Measurements from ENCODE around the gene CAMTA1. TPM values are rescaled to one million over a fixed set of nuclear protein-coding genes. Genes with fewer than 3 reads are reported as not detected.

The CAMTA1 gene
- total RNA-seq, 2 experiments from 2014 or later = 43.9 to 73.3 TPM

DNA sequence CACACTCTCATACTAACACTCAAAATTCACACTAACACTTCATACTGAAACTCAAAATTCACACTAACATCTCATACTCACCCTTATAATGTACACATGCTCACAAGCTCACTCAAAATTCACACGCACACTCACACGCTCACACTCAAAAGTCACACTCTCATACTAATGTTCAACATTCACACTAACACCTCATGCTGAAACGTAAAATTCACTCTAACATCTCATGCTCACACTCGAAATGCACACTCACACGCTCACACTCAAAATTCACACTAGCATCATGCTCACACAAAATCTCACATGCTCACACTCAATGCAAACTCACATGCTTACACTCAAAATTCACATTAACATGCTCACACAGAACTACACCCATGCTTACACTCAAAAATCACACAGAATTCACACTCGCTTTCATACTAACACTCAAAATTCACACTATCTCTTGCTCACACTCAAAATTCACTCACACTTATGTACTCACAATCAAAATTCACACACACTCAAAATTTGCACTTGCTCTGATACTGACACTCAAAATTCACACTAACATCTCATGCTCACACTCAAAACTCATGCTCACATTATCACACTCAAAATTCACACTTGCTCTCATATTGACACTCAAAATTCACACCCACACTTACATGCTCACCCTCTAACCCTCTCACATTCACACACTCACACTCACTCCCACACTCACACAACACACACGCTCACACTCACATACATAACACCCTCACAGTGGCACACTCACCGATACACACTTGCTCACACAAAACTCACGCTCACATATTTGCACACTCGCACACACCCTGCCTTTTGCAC is 721.4 kb downstream of the CAMTA1 start:
- no peak overlapping the region for H2AFZ ChIP-seq (ENCODE audit: low read length)
- ChIA-PET CTCF (ENCODE audit: unreplicated experiment) (no interaction called here), POLR2A (no interaction called here)
- H3K79me2 ChIP-seq (ENCODE audit: insufficient read depth, low read depth, low read length) = no peaks in the 10 kb centered on the region
- no peaks in the 10 kb centered on the region for H3K36me3 ChIP-seq (ENCODE audit: insufficient read depth, low read length)
- DNase-seq (ENCODE audit: low spot score) = no peak
- H4K20me1 ChIP-seq (ENCODE audit: insufficient read depth, low read length) = no peaks in the 10 kb centered on the region
- intact Hi-C loops (cut with micrococcal nuclease; ENCODE audit: unreplicated experiment) = no loop called here
- H3K4me2 ChIP-seq (ENCODE audit: low read length) = no peak overlapping the region
- no peak overlapping the region for H3K27ac ChIP-seq (ENCODE audit: low read depth, low read length, poor library complexity, severe bottlenecking)
- BruUV-seq (replicated peaks) = no TSS peak
- H3K4me3 ChIP-seq (ENCODE audit: low read depth, low read length, poor library complexity, severe bottlenecking) = no peak overlapping the region
- H3K9me2 ChIP-seq (ENCODE audit: insufficient read depth, low read length) = no peaks in the 10 kb centered on the region
- H3K4me1 ChIP-seq (ENCODE audit: insufficient read depth, low read length, poor library complexity, severe bottlenecking) = no peaks in the 10 kb centered on the region
- no peaks in the 10 kb centered on the region for H3K9me3 ChIP-seq (ENCODE audit: low read length)
- TF ChIP-seq, protein P1, sequence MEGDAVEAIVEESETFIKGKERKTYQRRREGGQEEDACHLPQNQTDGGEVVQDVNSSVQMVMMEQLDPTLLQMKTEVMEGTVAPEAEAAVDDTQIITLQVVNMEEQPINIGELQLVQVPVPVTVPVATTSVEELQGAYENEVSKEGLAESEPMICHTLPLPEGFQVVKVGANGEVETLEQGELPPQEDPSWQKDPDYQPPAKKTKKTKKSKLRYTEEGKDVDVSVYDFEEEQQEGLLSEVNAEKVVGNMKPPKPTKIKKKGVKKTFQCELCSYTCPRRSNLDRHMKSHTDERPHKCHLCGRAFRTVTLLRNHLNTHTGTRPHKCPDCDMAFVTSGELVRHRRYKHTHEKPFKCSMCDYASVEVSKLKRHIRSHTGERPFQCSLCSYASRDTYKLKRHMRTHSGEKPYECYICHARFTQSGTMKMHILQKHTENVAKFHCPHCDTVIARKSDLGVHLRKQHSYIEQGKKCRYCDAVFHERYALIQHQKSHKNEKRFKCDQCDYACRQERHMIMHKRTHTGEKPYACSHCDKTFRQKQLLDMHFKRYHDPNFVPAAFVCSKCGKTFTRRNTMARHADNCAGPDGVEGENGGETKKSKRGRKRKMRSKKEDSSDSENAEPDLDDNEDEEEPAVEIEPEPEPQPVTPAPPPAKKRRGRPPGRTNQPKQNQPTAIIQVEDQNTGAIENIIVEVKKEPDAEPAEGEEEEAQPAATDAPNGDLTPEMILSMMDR (conservative IDR thresholded peaks at IDR 0.05; ENCODE audit: low read length) = no peak
- no peak for TF ChIP-seq EZH2phosphoT487 (IDR thresholded peaks at IDR 0.05; ENCODE audit: borderline replicate concordance, low read depth, low read length)

DNA sequence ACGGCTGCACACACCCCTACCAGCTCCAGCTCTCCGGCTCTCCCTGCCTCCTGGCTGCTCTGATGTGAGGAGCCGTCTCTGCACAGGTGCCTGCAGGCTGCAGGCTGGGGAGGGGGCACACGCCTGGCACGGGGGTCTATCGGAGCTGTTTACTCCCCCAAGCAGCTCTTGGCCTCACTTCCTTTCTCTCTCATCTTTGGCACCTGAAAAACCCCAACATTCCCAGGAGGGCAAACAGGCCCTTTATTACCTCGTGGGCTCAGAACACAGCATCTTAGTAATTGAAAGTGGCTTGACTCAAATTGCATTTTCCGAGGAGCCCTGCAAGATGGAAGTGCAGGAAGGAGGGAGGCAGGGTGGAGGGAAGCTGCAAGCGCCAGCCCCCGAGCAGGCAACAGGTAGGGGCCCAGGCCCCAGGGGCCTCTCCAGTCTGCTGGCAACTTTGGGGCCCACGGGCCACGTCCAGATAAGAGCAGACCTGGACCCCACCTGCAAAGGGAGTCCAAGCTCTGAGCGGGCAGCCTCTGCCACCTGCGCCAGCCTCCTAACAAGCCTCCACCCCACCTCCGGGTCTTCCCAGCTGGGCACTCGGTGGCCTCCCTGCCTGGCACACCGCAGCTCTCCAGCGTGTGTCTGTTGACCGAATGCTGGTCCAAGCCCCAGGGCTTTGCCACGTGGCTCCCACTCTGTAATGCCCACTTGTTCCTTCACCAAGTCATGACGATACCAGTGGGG is 722.2 kb downstream of the CAMTA1 start:
- intact Hi-C loops (cut with micrococcal nuclease; ENCODE audit: unreplicated experiment) = no loop called here
- Histone ChIP-seq H3K9me3 (ENCODE audit: low read length) (no peaks in the 10 kb centered on the region), H2AFZ (ENCODE audit: low read length) (no peak overlapping the region), H4K20me1 (ENCODE audit: insufficient read depth, low read length) (no peaks in the 10 kb centered on the region), H3K4me3 (ENCODE audit: low read depth, low read length, poor library complexity, severe bottlenecking) (no peak overlapping the region), H3K4me1 (ENCODE audit: insufficient read depth, low read length, poor library complexity, severe bottlenecking) (no peaks in the 10 kb centered on the region), H3K4me2 (ENCODE audit: low read length) (no peak overlapping the region), H3K36me3 (ENCODE audit: insufficient read depth, low read length) (no peaks in the 10 kb centered on the region), H3K79me2 (ENCODE audit: insufficient read depth, low read depth, low read length) (no peaks in the 10 kb centered on the region), H3K9me2 (ENCODE audit: insufficient read depth, low read length) (no peaks in the 10 kb centered on the region), H3K27ac (ENCODE audit: low read depth, low read length, poor library complexity, severe bottlenecking) (no peak overlapping the region)
- TF ChIP-seq, protein P1 (conservative IDR thresholded peaks at IDR 0.05; ENCODE audit: low read length) = no peak
- DNase-seq (ENCODE audit: low spot score) = no peak
- POLR2A ChIA-PET = interaction anchor here (0.6 kb wide), 1 partner anchor 490 kb away, joined by 3 read pairs; no protein-coding TSS in a partner anchor
- BruUV-seq (replicated peaks) = no TSS peak
- CTCF ChIA-PET (ENCODE audit: unreplicated experiment) = no interaction called here
